Colonic mucosa (tissue), 4 donors: ENCODE results near the gene GRHL3. TPM values are rescaled to one million over a fixed set of nuclear protein-coding genes. Genes with fewer than 3 reads are reported as not detected.

Source experiments
- DNase-seq: peaks from one replicate; pipeline ENCODE4 v3.0.0-alpha.2; 2020
- H3K27ac ChIP-seq: fragments of 200-600 bp; one replicate; pipeline ENCODE4 v1.8.0; 2021
- H3K27me3 ChIP-seq: fragments of 200-600 bp; one replicate; pipeline ENCODE4 v1.8.0; 2021
- H3K36me3 ChIP-seq: fragments of 200-600 bp; one replicate; pipeline ENCODE4 v1.8.0; 2021
- H3K4me1 ChIP-seq: fragments of 200-600 bp; one replicate; pipeline ENCODE4 v1.8.0; 2021; ENCODE audit warnings: mild to moderate bottlenecking
- H3K4me3 ChIP-seq: fragments of 200-600 bp; one replicate; pipeline ENCODE4 v1.8.0; 2021
- H3K9ac ChIP-seq, 2 donors: one replicate each; pipeline ENCODE4 v1.7.0; 2013; ENCODE audit warnings: control low read depth in 2 of 2, low read depth in 2 of 2, low read length in 2 of 2
- H3K9me3 ChIP-seq: fragments of 200-600 bp; one replicate; pipeline ENCODE4 v1.8.0; 2021
- CTCF ChIP-seq: fragments of 200-600 bp; IDR thresholded peaks from one replicate; pipeline ENCODE4 v1.8.0; 2022; ENCODE audit warnings: antibody characterized with exemption, mild to moderate bottlenecking
- intact Hi-C: fragments of 100-400 bp; cut with DNase I; formaldehyde crosslinking; loops from one replicate; pipeline ENCODE4 v1.14.1; 2022
- total RNA-seq, 2 donors: library from RNA; stranded (reverse); fragmentation: NEBNext Ultra II Directional in 1 of 2; extraction: Animal tissue kit (Norgen Biotek cat#: 25700) in 1 of 2; gene quantifications; one replicate each; pipeline ENCODE4 v1.2.1, GENCODE V29; 2021
- donor health status: healthy.
- donor health status: DM: no; HTN: no; CAD: no.
- donor health status: DM: no; HTN: no; CAD: no.

Gene GRHL3
- total RNA-seq, 2 donors from 2014 or later = 0.64 to 1.5 TPM

DNA sequence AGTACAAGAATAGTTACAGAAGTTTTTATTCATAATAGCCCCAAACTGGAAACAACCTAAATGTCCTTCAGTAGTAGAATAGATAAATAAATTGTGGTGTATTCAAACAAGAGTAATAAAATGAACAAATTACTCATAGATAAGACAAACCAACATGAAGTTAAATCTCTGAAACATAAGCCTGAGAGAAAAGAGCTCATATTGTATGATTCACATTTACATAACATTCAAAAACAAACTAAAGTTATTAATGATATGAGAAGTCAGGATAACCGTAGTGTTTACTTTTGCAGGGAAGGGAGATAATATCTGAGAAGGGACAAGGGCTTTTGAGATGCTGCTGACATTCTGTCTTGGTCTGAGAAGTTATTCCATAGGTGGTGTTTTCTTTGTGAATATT lies 80.9 kb downstream of the GRHL3 start:
- no peak overlapping the region for H3K9ac ChIP-seq
- no peak overlapping the region for H3K4me3 ChIP-seq
- no peaks in the 10 kb centered on the region for H3K36me3 ChIP-seq
- intact Hi-C loops = no loop called here
- DNase-seq = no peak
- no peaks in the 10 kb centered on the region for H3K9me3 ChIP-seq
- H3K27me3 ChIP-seq = no peaks in the 10 kb centered on the region
- TF ChIP-seq CTCF = no peak
- no peaks in the 10 kb centered on the region for H3K4me1 ChIP-seq
- H3K27ac ChIP-seq = no peak overlapping the region

DNA sequence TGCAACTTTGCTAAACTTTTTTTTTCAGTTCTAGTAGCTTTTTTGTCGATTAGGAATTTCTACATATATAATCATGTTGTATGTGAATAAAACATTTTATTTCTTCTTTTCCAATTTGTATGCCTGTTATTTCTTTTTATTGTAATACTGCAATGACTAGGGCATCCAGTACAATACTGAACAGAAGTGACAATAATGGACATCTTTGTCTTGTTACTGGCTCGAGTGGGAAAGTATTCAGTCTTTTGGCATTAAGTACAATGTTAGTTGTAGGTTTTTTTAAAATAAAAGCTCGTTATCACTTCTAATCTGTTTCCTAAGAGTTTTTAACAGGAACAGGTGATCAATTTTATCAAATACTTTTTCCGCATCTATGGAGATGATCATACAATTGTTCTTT lies 84.6 kb downstream of the GRHL3 start:
- no peaks in the 10 kb centered on the region for H3K4me1 ChIP-seq
- H3K4me3 ChIP-seq = no peak overlapping the region
- H3K27me3 ChIP-seq = no peaks in the 10 kb centered on the region
- no peak for TF ChIP-seq CTCF
- no peaks in the 10 kb centered on the region for H3K9me3 ChIP-seq
- no peaks in the 10 kb centered on the region for H3K36me3 ChIP-seq
- no peak for DNase-seq
- no peak overlapping the region for H3K9ac ChIP-seq
- H3K27ac ChIP-seq = no peak overlapping the region
- intact Hi-C loops = no loop called here

Other genes with a start within 250 kb of the GRHL3 start
- gene MYOM3, start 207.2 kb upstream of the GRHL3 start, total RNA-seq = 1 to 10 TPM; 1.8 to 3.3 TPM
- 10 to 100 TPM; 15.5 to 17.3 TPM for gene IL22RA1, start 176.2 kb upstream of the GRHL3 start, total RNA-seq
- gene IFNLR1, start 132.1 kb upstream of the GRHL3 start, total RNA-seq = 10 to 100 TPM in 1 of 2 donors, 1 to 10 TPM in 1; 7.9 to 16.8 TPM
- gene STPG1, start 94.4 kb downstream of the GRHL3 start, total RNA-seq = 10 to 100 TPM; 13.6 to 18.4 TPM
- gene NIPAL3, start 96.4 kb downstream of the GRHL3 start, total RNA-seq = 10 to 100 TPM; 41.3 to 45.2 TPM
- gene RCAN3, start 183.5 kb downstream of the GRHL3 start, total RNA-seq = 10 to 100 TPM; 12.6 to 15.1 TPM
- gene NCMAP, start 236.7 kb downstream of the GRHL3 start, total RNA-seq = 1 to 10 TPM in 1 of 2 donors, under 1 TPM in 1; 0.72 to 2.7 TPM